Activated T-cell treated with anti-CD3 and anti-CD28 coated beads, Interleukin-2, amount 50 U/mL, for 4 hours (primary cell): ENCODE data around the gene ZBTB7B. TPM values are rescaled to one million over a fixed set of nuclear protein-coding genes. Genes with fewer than 3 reads are reported as not detected.
"Not testable (repeated sequence)": the region's sequence is repeated elsewhere in the genome, so short reads cannot be mapped to it uniquely, and the experiment has no call there.

ENCODE experiments used
- ATAC-seq, 2 donors: fragments of 200-7000 bp; cut with Tn5 transposase; one replicate each; pipeline ENCODE4 v1.10.0; 2021
- DNase-seq: peaks from one replicate; pipeline ENCODE4 v3.0.0-alpha.2; 2020
- H3K27me3 Mint-ChIP-seq: one replicate; pipeline ENCODE4 v1.8.0; 2021; ENCODE audit warnings: low read depth, mixed read lengths
- H3K36me3 Mint-ChIP-seq: one replicate; pipeline ENCODE4 v1.8.0; 2022; ENCODE audit warnings: mixed read lengths; ENCODE audit not compliant: insufficient read depth
- H3K4me1 Mint-ChIP-seq: one replicate; pipeline ENCODE4 v1.8.0; 2021; ENCODE audit warnings: low read depth, mixed read lengths
- H3K4me3 Mint-ChIP-seq: one replicate; pipeline ENCODE4 v1.8.0; 2021; ENCODE audit warnings: mild to moderate bottlenecking, moderate library complexity, mixed read lengths
- H3K9me3 Mint-ChIP-seq: one replicate; pipeline ENCODE4 v1.8.0; 2021; ENCODE audit warnings: mixed read lengths
- total RNA-seq, 3 donors: library from RNA; stranded (reverse); gene quantifications; one replicate each; pipeline ENCODE4 v1.2.1, GENCODE V29; 2021

Gene ZBTB7B
- total RNA-seq, 3 donors from 2014 or later, result 40.6 to 76.0 (median 52.2) TPM

DNA sequence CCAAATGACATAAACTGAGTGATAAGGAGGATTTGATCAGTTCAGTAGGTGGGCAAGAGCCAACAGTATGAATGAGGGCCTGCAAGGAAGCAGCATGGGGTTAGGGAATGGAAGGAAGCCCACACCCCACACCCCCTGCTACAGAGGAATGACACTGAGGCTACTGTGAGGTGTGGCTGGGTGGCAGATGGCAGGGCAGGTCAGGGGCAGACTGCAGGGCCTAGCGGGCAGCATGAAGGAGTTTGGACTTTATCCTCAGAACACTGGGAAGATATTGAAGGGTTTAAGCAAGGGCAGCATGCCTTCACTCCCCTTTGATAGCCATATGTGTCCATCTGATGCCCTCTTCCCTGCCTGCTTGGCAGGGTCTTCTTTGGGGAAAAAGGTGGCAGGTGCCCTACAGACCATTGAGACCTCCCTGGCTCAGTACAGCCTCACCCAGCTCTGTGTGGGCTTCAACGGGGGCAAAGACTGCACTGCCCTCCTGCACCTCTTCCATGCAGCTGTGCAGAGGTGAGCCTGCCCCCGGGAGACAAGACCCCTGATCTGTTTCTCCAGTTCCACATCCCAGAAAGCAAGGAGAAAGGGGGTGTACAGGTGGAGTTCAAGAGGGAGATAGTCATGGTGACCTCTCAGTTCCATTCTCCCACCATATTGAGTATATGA lies 13.3 kb upstream of the ZBTB7B start:
- no peak for DNase-seq
- H3K4me3 Mint-ChIP-seq, result no peak overlapping the region
- peaks cover 15% of the 10 kb centered on the region for H3K4me1 Mint-ChIP-seq
- no peak for ATAC-seq
- peaks cover 21% of the 10 kb centered on the region for H3K36me3 Mint-ChIP-seq
- no peaks in the 10 kb centered on the region for H3K9me3 Mint-ChIP-seq
- H3K27me3 Mint-ChIP-seq, result no peaks in the 10 kb centered on the region

DNA sequence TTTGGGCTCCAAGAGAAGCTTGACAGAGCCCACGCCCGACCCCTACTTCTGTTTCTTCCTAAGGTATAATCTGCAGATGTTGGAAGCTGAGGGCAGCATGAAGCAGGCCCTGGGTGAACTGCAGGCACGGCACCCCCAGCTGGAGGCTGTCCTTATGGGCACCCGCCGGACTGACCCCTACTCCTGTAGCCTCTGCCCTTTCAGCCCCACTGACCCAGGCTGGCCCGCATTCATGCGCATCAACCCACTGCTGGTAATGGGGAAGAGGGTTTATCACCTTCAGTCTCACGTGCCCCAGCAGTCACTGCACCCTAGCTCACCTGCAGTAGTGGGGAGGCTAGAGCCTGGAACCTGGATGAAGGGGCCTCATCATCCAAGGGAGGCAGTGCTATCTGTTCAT lies 12.3 kb upstream of the ZBTB7B start:
- no peak for DNase-seq
- no peak overlapping the region for H3K4me3 Mint-ChIP-seq

GRCh38 chr1:154992721-154993571 lies 9.7 kb upstream of the ZBTB7B start:
- peaks cover 23% of the 10 kb centered on the region for H3K4me1 Mint-ChIP-seq
- peaks cover 20% of the 10 kb centered on the region for H3K36me3 Mint-ChIP-seq
- H3K27me3 Mint-ChIP-seq, result no peaks in the 10 kb centered on the region
- H3K9me3 Mint-ChIP-seq, result no peaks in the 10 kb centered on the region
- no peak for DNase-seq
- H3K4me3 Mint-ChIP-seq, result no peak overlapping the region
- no peak for ATAC-seq

More for the DNA sequence above, 12.3 kb upstream of the ZBTB7B start:
- ATAC-seq, result no peak
- Mint-ChIP-seq H3K27me3 (no peaks in the 10 kb centered on the region), H3K9me3 (no peaks in the 10 kb centered on the region), H3K4me1 (peaks cover 12% of the 10 kb centered on the region), H3K36me3 (peaks cover 21% of the 10 kb centered on the region)

GRCh38 chr1:154993572-154994268 lies 8.9 kb upstream of the ZBTB7B start, which contains the start of gene LENEP:
Gene LENEP (plus strand): TSS chr1:154993586. CDS start chr1:154993608, 22 bp downstream.
- Mint-ChIP-seq H3K4me1 (peaks cover 24% of the 10 kb centered on the region), H3K27me3 (no peaks in the 10 kb centered on the region), H3K36me3 (peaks cover 12% of the 10 kb centered on the region), H3K9me3 (no peaks in the 10 kb centered on the region), H3K4me3 (no peak within 1 kb of the TSS)
- ATAC-seq (no peak), DNase-seq (no peak)

GRCh38 chr1:154994269-154994587 lies 8.4 kb upstream of the ZBTB7B start:
- H3K27me3 Mint-ChIP-seq, result no peaks in the 10 kb centered on the region
- DNase-seq, result no peak
- no peak overlapping the region for H3K4me3 Mint-ChIP-seq
- no peaks in the 10 kb centered on the region for H3K9me3 Mint-ChIP-seq
- H3K4me1 Mint-ChIP-seq, result peaks cover 25% of the 10 kb centered on the region
- no peak for ATAC-seq
- H3K36me3 Mint-ChIP-seq, result peaks cover 8% of the 10 kb centered on the region

DNA sequence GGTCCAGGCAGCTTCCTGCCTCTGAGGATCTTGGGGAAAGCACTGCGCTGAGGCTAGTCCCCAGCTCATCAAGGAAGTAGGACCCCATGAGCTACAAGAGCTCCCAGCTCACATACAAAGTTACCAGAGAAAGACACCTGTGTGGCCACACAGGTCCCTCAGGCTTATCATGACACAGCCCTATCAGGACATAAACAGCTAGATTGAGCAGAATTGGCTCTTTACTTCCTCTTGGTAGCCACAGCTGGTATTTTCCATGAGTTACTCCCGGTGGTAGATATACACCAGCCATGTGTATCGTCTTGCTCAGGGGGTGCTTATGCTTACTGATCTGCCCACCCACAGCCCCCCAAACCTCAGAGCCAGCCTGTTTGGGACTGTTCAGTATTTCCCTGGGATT lies 8.0 kb upstream of the ZBTB7B start:
- no peak for ATAC-seq
- Mint-ChIP-seq H3K4me1 (peaks cover 22% of the 10 kb centered on the region), H3K36me3 (peaks cover 5% of the 10 kb centered on the region), H3K9me3 (no peaks in the 10 kb centered on the region), H3K27me3 (no peaks in the 10 kb centered on the region), H3K4me3 (no peak overlapping the region)
- no peak for DNase-seq

GRCh38 chr1:154995301-154995983 lies 7.2 kb upstream of the ZBTB7B start:
- peaks cover 27% of the 10 kb centered on the region for H3K4me1 Mint-ChIP-seq
- not testable (repeated sequence) for ATAC-seq, H3K27me3 Mint-ChIP-seq, DNase-seq, H3K36me3 Mint-ChIP-seq, H3K9me3 Mint-ChIP-seq, H3K4me3 Mint-ChIP-seq

- no peak overlapping the region for H3K4me3 Mint-ChIP-seq
- peaks cover 27% of the 10 kb centered on the region for H3K4me1 Mint-ChIP-seq
- H3K36me3 Mint-ChIP-seq, result peaks cover 2% of the 10 kb centered on the region
- ATAC-seq (no peak), DNase-seq (no peak)
- H3K9me3 Mint-ChIP-seq, result no peaks in the 10 kb centered on the region
- no peaks in the 10 kb centered on the region for H3K27me3 Mint-ChIP-seq
These were observed 5.5 kb upstream of the ZBTB7B start for GRCh38 chr1:154996966-154997701.

DNA sequence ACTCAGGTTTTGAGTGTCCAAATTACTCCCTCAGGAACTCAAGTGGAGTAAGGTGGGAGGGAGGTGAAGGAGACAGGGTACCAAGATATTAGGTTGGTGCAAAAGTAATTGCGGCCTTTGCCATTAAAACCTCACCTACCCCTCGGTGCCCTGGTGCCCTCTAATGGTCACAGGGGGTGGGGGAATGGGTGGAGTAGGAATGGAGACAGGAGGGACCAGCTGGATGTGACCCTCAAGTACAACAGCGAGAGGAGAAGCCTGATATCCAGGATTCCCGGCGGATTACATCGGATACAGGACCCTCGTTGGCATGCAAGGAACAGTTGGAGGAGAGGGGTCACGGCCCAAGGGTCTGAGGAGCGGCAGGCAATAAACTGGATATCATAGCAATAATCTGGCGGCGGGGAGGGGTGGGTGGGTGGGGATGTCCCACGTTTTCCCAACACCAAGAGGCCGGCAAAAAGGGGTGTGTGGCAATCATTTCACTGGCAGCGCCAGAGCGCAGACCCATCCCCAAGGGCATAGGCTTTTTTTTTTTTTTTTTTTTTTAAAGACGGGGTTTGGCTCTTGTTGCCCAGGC lies 4.3 kb upstream of the ZBTB7B start:
- DNase-seq, result no peak
- H3K4me1 Mint-ChIP-seq, result peaks cover 27% of the 10 kb centered on the region
- no peaks in the 10 kb centered on the region for H3K9me3 Mint-ChIP-seq
- no peak for ATAC-seq
- no peaks in the 10 kb centered on the region for H3K36me3 Mint-ChIP-seq
- no peaks in the 10 kb centered on the region for H3K27me3 Mint-ChIP-seq
- H3K4me3 Mint-ChIP-seq, result no peak overlapping the region

- H3K9me3 Mint-ChIP-seq, result no peaks in the 10 kb centered on the region
- H3K4me1 Mint-ChIP-seq, result peaks cover 31% of the 10 kb centered on the region
- peak; percentile 4 to 9 for ATAC-seq
- peak; percentile 69 for DNase-seq
- H3K27me3 Mint-ChIP-seq, result no peaks in the 10 kb centered on the region
- no peaks in the 10 kb centered on the region for H3K36me3 Mint-ChIP-seq
- H3K4me3 Mint-ChIP-seq, result peak overlapping the region; percentile 76
These were observed 3.6 kb upstream of the ZBTB7B start for GRCh38 chr1:154998818-154999570.

DNA sequence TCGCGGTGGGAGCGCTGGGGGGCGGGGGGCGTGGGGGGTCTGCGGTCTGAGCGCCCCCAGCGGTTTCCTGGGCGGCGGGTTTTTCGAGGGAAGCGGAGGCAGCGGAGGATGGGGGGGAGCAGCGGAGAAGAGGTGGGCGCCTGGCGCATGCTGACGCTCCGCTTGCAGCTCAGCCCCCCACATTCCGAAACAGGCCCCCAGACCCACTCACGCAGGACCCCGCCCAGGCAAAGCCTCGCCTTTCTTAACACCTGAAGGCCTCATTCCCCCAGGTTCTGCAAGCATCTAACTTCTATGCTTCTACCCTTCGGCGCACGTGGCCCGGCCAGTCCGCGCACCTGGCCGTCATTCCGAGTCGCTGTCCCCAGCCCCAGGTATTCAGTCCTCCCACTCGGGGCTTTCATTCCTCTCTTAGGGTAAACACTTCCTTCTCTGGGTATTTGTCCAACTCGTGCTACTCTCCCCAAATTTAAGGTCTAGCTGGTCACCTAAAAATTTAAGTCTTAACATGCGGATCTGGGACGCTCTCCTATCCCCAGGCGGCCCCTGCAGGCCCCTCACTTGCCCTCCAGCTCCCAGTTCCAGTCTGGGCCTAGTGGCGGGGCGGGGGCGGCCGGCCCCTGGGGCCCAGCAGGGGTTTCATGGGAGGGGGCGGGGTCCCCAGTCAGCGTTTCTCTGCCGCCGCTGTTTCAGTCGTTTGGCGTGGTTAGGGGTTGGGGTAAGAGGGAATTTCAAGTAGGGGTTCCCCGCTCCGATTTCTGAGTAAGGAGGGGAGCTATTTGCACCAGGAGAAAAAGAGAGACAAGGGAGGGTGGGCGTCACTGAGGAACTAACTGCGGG lies 2.8 kb upstream of the ZBTB7B start:
- Mint-ChIP-seq H3K9me3 (no peaks in the 10 kb centered on the region), H3K36me3 (no peaks in the 10 kb centered on the region), H3K27me3 (no peaks in the 10 kb centered on the region), H3K4me1 (peaks cover 39% of the 10 kb centered on the region), H3K4me3 (peak overlapping the region; percentile 80)
- ATAC-seq (no peak), DNase-seq (peak; percentile 51)

DNA sequence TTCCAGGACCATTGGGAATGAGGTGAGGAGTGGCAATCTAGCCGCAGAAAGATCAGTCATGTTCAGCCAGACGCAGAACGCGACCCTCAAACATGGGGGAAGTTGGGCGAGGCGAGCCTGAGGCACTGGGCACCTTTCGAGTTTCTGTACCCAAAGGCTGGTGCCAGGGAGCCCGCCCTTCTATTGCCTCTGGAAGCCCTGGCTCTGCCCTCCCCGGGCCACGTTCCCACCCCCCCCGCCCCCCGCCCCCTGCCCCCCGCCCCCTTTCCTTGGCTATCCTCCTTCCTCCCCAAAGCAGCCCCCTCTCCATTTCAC lies 2.2 kb upstream of the ZBTB7B start:
- no peaks in the 10 kb centered on the region for H3K36me3 Mint-ChIP-seq
- DNase-seq (no peak), ATAC-seq (no peak)
- H3K27me3 Mint-ChIP-seq, result no peaks in the 10 kb centered on the region
- no peaks in the 10 kb centered on the region for H3K9me3 Mint-ChIP-seq
- H3K4me1 Mint-ChIP-seq, result peaks cover 43% of the 10 kb centered on the region
- H3K4me3 Mint-ChIP-seq, result peak overlapping the region; percentile 81
